Stimulated activated CD8-positive, alpha-beta memory T cell treated with anti-CD3 and anti-CD28 coated beads, Interleukin-12 subunit alpha, Interleukin-12 subunit beta, amount 100 ng/mL, for 24 hours (primary cell): Measurements from ENCODE around the gene PSMA5.
A peak's percentile ranks its signal among the peaks of the same experiment; 100 is the strongest.
"Not testable (repeated sequence)": the region's sequence is repeated elsewhere in the genome, so short reads cannot be mapped to it uniquely, and the experiment has no call there.

Source experiments
- DNase-seq: peaks from one replicate; pipeline ENCODE4 v3.0.0-alpha.2; 2020; ENCODE audit errors: extremely low read depth

Gene PSMA5

GRCh38 chr1:109426281-109427170 is at the start of gene PSMA5:
Gene PSMA5 (minus strand): TSS chr1:109426448. CDS start chr1:109426330, 118 bp downstream.
- DNase-seq: peak; percentile 85

- DNase-seq: no peak
Observed at GRCh38 chr1:109475261-109475660, 49.0 kb upstream of the PSMA5 start.

- no peak for DNase-seq
Observed at GRCh38 chr1:109474697-109475096, 48.4 kb upstream of the PSMA5 start.

- not testable (repeated sequence) for DNase-seq
Observed at GRCh38 chr1:109473284-109474057, 47.2 kb upstream of the PSMA5 start.

GRCh38 chr1:109472779-109473178 is 46.5 kb upstream of the PSMA5 start:
- DNase-seq: no peak

- no peak for DNase-seq
Observed at GRCh38 chr1:109470245-109470644, 44.0 kb upstream of the PSMA5 start.

- DNase-seq: no peak
Observed at GRCh38 chr1:109468903-109469302, 42.7 kb upstream of the PSMA5 start.

GRCh38 chr1:109468061-109468460 is 41.8 kb upstream of the PSMA5 start:
- DNase-seq: no peak

GRCh38 chr1:109467301-109467777 is 41.1 kb upstream of the PSMA5 start:
- DNase-seq: no peak

- no peak for DNase-seq
Observed at GRCh38 chr1:109466452-109467300, 40.4 kb upstream of the PSMA5 start, which contains the start of gene SYPL2. Gene SYPL2 (plus strand): TSS chr1:109466546. CDS start chr1:109466844, 298 bp downstream.

- DNase-seq: no peak
Observed at GRCh38 chr1:109466125-109466451, 39.8 kb upstream of the PSMA5 start.

- no peak for DNase-seq
Observed at GRCh38 chr1:109457819-109458218, 31.6 kb upstream of the PSMA5 start.

GRCh38 chr1:109454497-109455133 is 28.4 kb upstream of the PSMA5 start:
- DNase-seq: no peak

GRCh38 chr1:109447524-109447923 is 21.3 kb upstream of the PSMA5 start:
- no peak for DNase-seq

GRCh38 chr1:109445949-109446695 is 19.9 kb upstream of the PSMA5 start:
- DNase-seq: not testable (repeated sequence)

GRCh38 chr1:109444346-109444745 is 18.1 kb upstream of the PSMA5 start:
- DNase-seq: no peak

- no peak for DNase-seq
Observed at GRCh38 chr1:109443476-109443875, 17.2 kb upstream of the PSMA5 start.

GRCh38 chr1:109441069-109441468 is 14.8 kb upstream of the PSMA5 start:
- no peak for DNase-seq

GRCh38 chr1:109438798-109439297 is 12.6 kb upstream of the PSMA5 start:
- no peak for DNase-seq

- DNase-seq: no peak
Observed at GRCh38 chr1:109434484-109434883, 8.2 kb upstream of the PSMA5 start.
